ENCODE measurements around the gene PKP2. TPM values are rescaled to one million over a fixed set of nuclear protein-coding genes. Genes with fewer than 3 reads are reported as not detected.

The PKP2 gene
- total RNA-seq (2011; cell fraction: chromatin; rRNA removed; ENCODE audit: low replicate concordance): 2.3 and 5.2 TPM in 2 replicates
- total RNA-seq (2011; cell fraction: nucleolus; rRNA removed): 2.3 and 3.6 TPM in 2 replicates
- 2.6 and 3.7 TPM in 2 replicates for total RNA-seq (2011; cell fraction: nucleoplasm; rRNA removed)
- total RNA-seq (2014; rRNA removed) (2.4 and 2.8 TPM in 2 replicates), total RNA-seq (2014; rRNA removed; fragmentation: Illumina TruSeq; extraction: Trizol) (4.2 and 5.3 TPM in 2 replicates), total RNA-seq (2015; rRNA removed; fragmentation: Illumina TruSeq; extraction: Trizol) (2.6 and 2.9 TPM in 2 replicates), total RNA-seq (2021) (3.5 and 4.1 TPM in 2 replicates), polyA plus RNA-seq (2011; rRNA removed) (3.2 and 5.2 TPM in 2 replicates), polyA plus RNA-seq (2014; fragmentation: Illumina TruSeq; extraction: Trizol) (3.3 and 3.7 TPM in 2 replicates), polyA plus RNA-seq (2014; fragmentation: Nextera tagmentation; extraction: Ambion mirVana) (1 to 10 TPM; 1.6 TPM), polyA plus RNA-seq (2014; rRNA removed) (2.2 and 3.0 TPM in 2 replicates), polyA minus RNA-seq (2011; rRNA and poly(A)+ RNA removed) (4.1 and 11.9 TPM in 2 replicates), Bru-seq, nascent RNA (percentile 46 among the genes with signal in this experiment), BruChase-seq, experiment 1, labeled RNA remaining after a 2-hour chase (percentile 41 among the genes with signal in this experiment), BruChase-seq, experiment 2, labeled RNA remaining after a 6-hour chase (percentile 42 among the genes with signal in this experiment)
- 2.0 and 4.1 TPM in 2 replicates for polyA plus RNA-seq (2011; cell fraction: cytosol; rRNA removed)
- polyA plus RNA-seq (2011; cell fraction: nucleus; rRNA removed): 2.3 and 6.1 TPM in 2 replicates
- 2.0 TPM in 2 replicates for polyA plus RNA-seq (2012)
- polyA minus RNA-seq (2011; cell fraction: cytosol; rRNA and poly(A)+ RNA removed): 2.1 and 5.1 TPM in 2 replicates
- 2.6 and 10.7 TPM in 2 replicates for polyA minus RNA-seq (2011; cell fraction: nucleus; rRNA and poly(A)+ RNA removed)
- long read RNA-seq, experiment 1, full-length matches to known transcripts: 4 of 10 reads
- long read RNA-seq, experiment 1, partial matches to known transcripts: 4 of 10 reads
- long read RNA-seq, experiment 1, other reads (novel, unspliced or antisense): 2 of 10 reads
- long read RNA-seq, experiment 2, partial matches to known transcripts: 0 of 1 reads
- long read RNA-seq, experiment 2, other reads (novel, unspliced or antisense): 1 of 1 reads
- long read RNA-seq, experiment 3, partial matches to known transcripts: 1 of 2 reads
- long read RNA-seq, experiment 3, other reads (novel, unspliced or antisense): 1 of 2 reads

DNA sequence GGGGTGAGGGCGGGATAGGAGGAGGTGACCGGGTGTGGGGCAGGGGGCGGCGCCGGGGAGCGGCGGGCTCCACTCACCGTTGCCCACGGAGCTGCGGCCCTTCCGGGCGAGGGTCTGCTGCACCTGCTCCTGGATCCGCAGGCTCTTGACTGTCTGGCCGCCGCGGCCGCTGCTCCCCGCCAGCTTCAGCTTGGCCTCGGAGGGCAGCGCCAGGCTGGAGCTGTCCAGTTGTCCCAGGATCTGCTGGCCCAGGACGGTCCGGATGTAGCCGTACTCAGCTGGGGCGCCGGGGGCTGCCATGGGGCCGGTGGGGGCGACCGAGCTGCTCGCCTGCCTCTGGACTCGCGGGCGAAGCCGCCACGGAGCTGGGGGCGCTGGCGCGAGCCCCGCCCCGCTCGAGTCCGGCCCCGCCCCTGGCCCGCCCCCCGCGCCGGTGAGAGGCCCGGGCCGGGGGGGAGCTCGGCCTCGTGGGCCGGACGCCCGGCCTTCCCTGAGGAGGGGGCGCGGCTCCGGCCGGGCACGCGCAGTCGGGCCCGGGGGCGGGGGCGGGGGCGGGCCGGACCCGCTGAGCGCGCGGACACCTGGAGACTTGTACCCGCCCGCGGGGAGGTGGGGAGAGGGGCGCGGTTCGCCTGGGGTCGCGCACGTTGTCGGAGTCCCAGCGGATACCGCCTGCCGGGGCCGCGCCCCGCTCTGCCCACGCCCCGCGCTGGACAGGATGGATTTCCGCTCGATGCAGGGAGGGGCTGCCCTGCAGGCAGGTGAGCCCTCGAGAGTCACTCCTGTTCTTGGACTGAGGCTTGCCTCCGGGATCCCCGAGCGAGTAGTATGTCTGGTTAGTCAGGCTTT, at the start of gene PKP2:
TSS of gene PKP2 (minus strand) at position 346 of the 849 bp plus-strand sequence. CDS start at position 300, 46 bp downstream.
- peaks cover 8 to 10% of the 10 kb centered on the region in 2 experiments; a peak in 3 of 5 replicates for H3K4me1 ChIP-seq (replicated peaks in 1 of 2; ENCODE audit: control insufficient read depth in 2 of 2, insufficient read depth in 2 of 2, low read length in 2 of 2)
- H3K9ac ChIP-seq (ENCODE audit: insufficient read depth in 1 of 2, low read depth in 2 of 2, low read length in 2 of 2): peak within 1 kb of the TSS; percentile 55 to 89
- peak within 1 kb of the TSS; percentile 98 for H2AFZ ChIP-seq (ENCODE audit: low read depth, low read length)
- peak; percentile 95 for ATAC-seq
- no peaks in the 10 kb centered on the region for H3K36me3 ChIP-seq (ENCODE audit: control insufficient read depth, insufficient read depth, low read length)
- H4K20me1 ChIP-seq (replicated peaks; ENCODE audit: control insufficient read depth, insufficient read depth, low read length): no peaks in the 10 kb centered on the region
- intact Hi-C loops (cut with micrococcal nuclease): no loop called here
- no peaks in the 10 kb centered on the region for H3K9me1 ChIP-seq (ENCODE audit: control insufficient read depth, insufficient read depth, low read length)
- in situ Hi-C loops (cut with MboI): no loop called here
- ChIA-PET CTCF (ENCODE audit: low intra/inter-chr PET ratio) (no interaction called here), POLR2A (interaction anchor here (0.6 to 1.5 kb wide), 3 partner anchors 10 to 55 kb away, joined by 3 read pairs; no protein-coding TSS in a partner anchor)
- 2% methylated on average over 22 of the region's 94 CpGs for WGBS (ENCODE audit: insufficient coverage, low coverage, missing lambda C conversion rate)
- H3K79me2 ChIP-seq (ENCODE audit: control insufficient read depth, insufficient read depth, low read length): no peaks in the 10 kb centered on the region
- peak within 1 kb of the TSS; percentile 67 for H3K4me3 ChIP-seq
- peak; percentile 67 for FAIRE-seq
- H3K4me2 ChIP-seq (ENCODE audit: insufficient read depth, low read length): peak within 1 kb of the TSS; percentile 87
- no TSS peak for BruUV-seq (replicated peaks)
- peak within 1 kb of the TSS; percentile 53 for H3K27ac ChIP-seq (ENCODE audit: extremely low read depth, low read depth, low read length)
- no peaks in the 10 kb centered on the region for H3K27me3 ChIP-seq (ENCODE audit: control insufficient read depth in 2 of 2, insufficient read depth in 2 of 2, low read length in 2 of 2)
- peak; percentile 75 to 97 (median 95) for DNase-seq (ENCODE audit: extremely low read depth in 1 of 4, low spot score in 3 of 4)
- no peaks in the 10 kb centered on the region for H3K9me3 ChIP-seq (replicated peaks; ENCODE audit: control insufficient read depth, insufficient read depth, low read depth, low read length)
- TF ChIP-seq ZNF232 (CRISPR knock-in tag; IDR thresholded peaks at IDR 0.05) (0 out of 2 replicates have a peak, but pooled peaks have one; percentile 33), BHLHE40 (IDR thresholded peaks at IDR 0.05; ENCODE audit: low read length) (0 out of 2 replicates have a peak, but pooled peaks have one; percentile 19)
- TF ChIP-seq, protein P1, sequence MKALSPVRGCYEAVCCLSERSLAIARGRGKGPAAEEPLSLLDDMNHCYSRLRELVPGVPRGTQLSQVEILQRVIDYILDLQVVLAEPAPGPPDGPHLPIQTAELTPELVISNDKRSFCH (CRISPR knock-in tag; IDR thresholded peaks at IDR 0.05): no peak
- TF ChIP-seq, protein P1 (tag; IDR thresholded peaks at IDR 0.05): peak; percentile 68; the same call in 1 of the 2 replicates
